Vagina (tissue), 2 donors: ENCODE data around the gene SPATS2. TPM values are rescaled to one million over a fixed set of nuclear protein-coding genes. Genes with fewer than 3 reads are reported as not detected.

Source experiments
- DNase-seq, 2 donors: peaks; one replicate each; pipeline ENCODE4 v3.0.0-alpha.2; 2017; ENCODE audit errors: extremely low spot score in 2 of 2
- H3K27ac ChIP-seq: fragments of 200-600 bp; sonication (generic); one replicate; pipeline ENCODE4 v1.5.1; 2019
- H3K27me3 ChIP-seq: fragments of 200-600 bp; sonication (generic); one replicate; pipeline ENCODE4 v1.5.1; 2019
- H3K36me3 ChIP-seq, 2 donors: fragments of 200-600 bp; sonication (generic); one replicate each; pipeline ENCODE4 v1.5.1; 2017 to 2019
- H3K4me1 ChIP-seq: fragments of 200-600 bp; sonication (generic); one replicate; pipeline ENCODE4 v1.5.1; 2019
- H3K4me3 ChIP-seq, 2 donors: fragments of 200-600 bp; sonication (generic); 1 replicate in 1 of 2; 2 replicates in 1 of 2; pipeline ENCODE4 v1.5.1; 2016 to 2019
- H3K9me3 ChIP-seq: fragments of 200-600 bp; sonication (generic); one replicate; pipeline ENCODE4 v1.5.1; 2019
- CTCF ChIP-seq, 3 experiments: fragments of 450-650 bp in 2 of 3; fragments of 200-600 bp in 1 of 3; sonication (generic) in 1 of 3; IDR thresholded peaks; one replicate each; pipeline ENCODE4 v1.5.1; 2017 to 2019; ENCODE audit warnings: antibody characterized with exemption in 3 of 3, mild to moderate bottlenecking in 2 of 3, moderate library complexity in 2 of 3
- POLR2A ChIP-seq, 2 donors: fragments of 450-650 bp; IDR thresholded peaks; one replicate each; pipeline ENCODE4 v1.6.1; 2017; ENCODE audit warnings: antibody characterized with exemption in 2 of 2, mild to moderate bottlenecking in 2 of 2, moderate library complexity in 2 of 2
- POLR2AphosphoS5 ChIP-seq, 2 donors: sonication (generic); formaldehyde crosslinking; IDR thresholded peaks; one replicate each; pipeline ENCODE4 v1.9.0; 2017; ENCODE audit warnings: antibody characterized with exemption in 2 of 2, mild to moderate bottlenecking in 2 of 2, low read depth in 1 of 2; ENCODE audit not compliant: insufficient read depth in 1 of 2
- intact Hi-C: fragments of 100-400 bp; cut with DNase I; formaldehyde crosslinking; loops from one replicate; pipeline ENCODE4 v1.15.1; 2023
- total RNA-seq: library from RNA; depleted of rRNA; stranded (reverse); fragments of >200 nt; gene quantifications from one replicate; pipeline ENCODE4 v1.2.3, GENCODE V29; 2016

SPATS2 gene
- total RNA-seq, 1 donor from 2014 or later = 28.0 TPM

GRCh38 chr12:49365542-49365941 is 1.7 kb upstream of the SPATS2 start:
- no peaks in the 10 kb centered on the region for H3K27me3 ChIP-seq
- DNase-seq = no peak
- intact Hi-C loops = no loop called here
- no peaks in the 10 kb centered on the region for H3K36me3 ChIP-seq
- H3K9me3 ChIP-seq = no peaks in the 10 kb centered on the region
- TF ChIP-seq POLR2AphosphoS5 (IDR thresholded peaks at IDR 0.05; ENCODE audit: insufficient read depth in 1 of 2, low read depth in 1 of 2) = no peak
- TF ChIP-seq POLR2A (IDR thresholded peaks at IDR 0.05) = no peak
- no peak for TF ChIP-seq CTCF (IDR thresholded peaks at IDR 0.05)
- H3K4me3 ChIP-seq = peak overlapping the region in 1 of 2 donors; percentile 94
- peak overlapping the region; percentile 97 for H3K27ac ChIP-seq
- peaks cover 62% of the 10 kb centered on the region for H3K4me1 ChIP-seq

- no peak for TF ChIP-seq CTCF (IDR thresholded peaks at IDR 0.05)
- H3K4me1 ChIP-seq = peaks cover 63% of the 10 kb centered on the region
- no peak for DNase-seq
- H3K9me3 ChIP-seq = no peaks in the 10 kb centered on the region
- intact Hi-C loops = no loop called here
- H3K27me3 ChIP-seq = no peaks in the 10 kb centered on the region
- no peaks in the 10 kb centered on the region for H3K36me3 ChIP-seq
- H3K27ac ChIP-seq = peak overlapping the region; percentile 97
- H3K4me3 ChIP-seq = peak overlapping the region; percentile 83 to 94
Observed at GRCh38 chr12:49366096-49366651, 1.1 kb upstream of the SPATS2 start.

GRCh38 chr12:49366652-49367380 is 446 bp upstream of the SPATS2 start:
- peak in 1 of 2 donors; percentile 95 for DNase-seq
- Histone ChIP-seq H3K9me3 (no peaks in the 10 kb centered on the region), H3K27ac (peak overlapping the region; percentile 97), H3K36me3 (no peaks in the 10 kb centered on the region), H3K4me3 (peak overlapping the region; percentile 83 to 94), H3K27me3 (no peaks in the 10 kb centered on the region), H3K4me1 (peaks cover 57% of the 10 kb centered on the region)
- TF ChIP-seq CTCF (IDR thresholded peaks at IDR 0.05) (peak in 1 of 3 experiments; percentile 13), POLR2AphosphoS5 (IDR thresholded peaks at IDR 0.05; ENCODE audit: insufficient read depth in 1 of 2, low read depth in 1 of 2) (peak in 1 of 2 donors; percentile 74), POLR2A (IDR thresholded peaks at IDR 0.05) (peak in 1 of 2 donors; percentile 61)
- intact Hi-C loops = no loop called here

- peak overlapping the region; percentile 97 for H3K27ac ChIP-seq
Observed at GRCh38 chr12:49368240-49368600, 958 bp downstream of the SPATS2 start.

More at GRCh38 chr12:49368240-49368600, 958 bp downstream of the SPATS2 start:
- Histone ChIP-seq H3K4me1 (peaks cover 54% of the 10 kb centered on the region), H3K4me3 (peak overlapping the region; percentile 83 to 94), H3K36me3 (no peaks in the 10 kb centered on the region), H3K9me3 (no peaks in the 10 kb centered on the region), H3K27me3 (no peaks in the 10 kb centered on the region)
- TF ChIP-seq CTCF (IDR thresholded peaks at IDR 0.05) (no peak), POLR2AphosphoS5 (IDR thresholded peaks at IDR 0.05; ENCODE audit: insufficient read depth in 1 of 2, low read depth in 1 of 2) (no peak), POLR2A (IDR thresholded peaks at IDR 0.05) (no peak)
- no peak for DNase-seq
- intact Hi-C loops = no loop called here
